ENCODE measurements around the gene CEP295NL.

Gene CEP295NL

DNA sequence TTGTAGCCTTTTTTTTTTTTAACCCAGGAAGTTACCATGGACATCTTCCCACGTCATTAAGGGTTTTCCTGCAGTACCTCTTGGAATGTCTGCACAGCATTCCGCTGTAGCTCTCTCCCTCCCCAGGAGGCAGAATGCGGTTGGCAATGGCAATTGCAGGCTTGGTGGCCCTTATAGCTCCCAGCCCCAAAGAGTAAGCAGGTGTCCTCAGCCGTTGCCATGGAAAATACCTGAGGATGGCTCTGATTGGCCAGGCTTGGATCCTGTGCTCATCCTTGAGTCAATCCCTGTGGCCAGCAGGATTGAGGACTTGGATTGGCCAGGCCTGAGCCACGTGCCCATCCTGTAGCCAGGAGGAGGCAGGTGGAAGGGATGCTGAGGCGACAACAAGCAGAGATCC lies 37.7 kb upstream of the CEP295NL start:
- Histone ChIP-seq H3K9me3 (ENCODE audit: control insufficient read depth in 1 of 2, low read length in 2 of 2) (no peaks in the 10 kb centered on the region), H3K4me1 (ENCODE audit: control insufficient read depth in 1 of 2, insufficient read depth in 2 of 2, low read length in 2 of 2) (peaks cover 0 to 3% of the 10 kb centered on the region in 2 donors), H3K36me3 (ENCODE audit: control insufficient read depth in 1 of 2, insufficient read depth in 2 of 2, low read length in 2 of 2) (no peaks in the 10 kb centered on the region), H3K27ac (ENCODE audit: low read length) (no peak overlapping the region), H3K4me3 (ENCODE audit: low read depth in 1 of 2, low read length in 2 of 2) (no peak overlapping the region), H3K27me3 (ENCODE audit: low read depth, low read length) (no peaks in the 10 kb centered on the region)

DNA sequence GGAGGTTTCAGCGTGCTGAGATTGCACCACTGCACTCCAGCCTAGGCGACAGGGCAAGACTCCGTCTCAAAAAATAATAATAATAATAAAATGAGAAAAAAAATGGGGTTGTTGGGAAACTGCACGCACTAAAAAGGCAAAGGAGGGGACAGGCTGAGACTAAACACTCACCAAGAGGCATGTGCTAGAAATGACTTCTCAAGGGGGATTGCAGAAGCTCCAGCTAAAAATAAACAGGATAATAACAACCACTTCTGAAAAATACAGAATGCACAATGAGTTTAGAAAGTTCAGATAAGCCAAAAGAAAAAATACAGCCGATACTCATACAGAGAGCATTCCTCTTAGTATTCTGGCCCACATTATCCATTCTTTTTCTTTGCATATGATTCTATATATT lies 37.3 kb upstream of the CEP295NL start:
- Histone ChIP-seq H3K27me3 (ENCODE audit: low read depth, low read length) (no peaks in the 10 kb centered on the region), H3K27ac (ENCODE audit: low read length) (no peak overlapping the region), H3K4me1 (ENCODE audit: control insufficient read depth in 1 of 2, insufficient read depth in 2 of 2, low read length in 2 of 2) (peaks cover 0 to 7% of the 10 kb centered on the region in 2 donors), H3K4me3 (ENCODE audit: low read depth in 1 of 2, low read length in 2 of 2) (no peak overlapping the region), H3K9me3 (ENCODE audit: control insufficient read depth in 1 of 2, low read length in 2 of 2) (no peaks in the 10 kb centered on the region), H3K36me3 (ENCODE audit: control insufficient read depth in 1 of 2, insufficient read depth in 2 of 2, low read length in 2 of 2) (no peaks in the 10 kb centered on the region)

DNA sequence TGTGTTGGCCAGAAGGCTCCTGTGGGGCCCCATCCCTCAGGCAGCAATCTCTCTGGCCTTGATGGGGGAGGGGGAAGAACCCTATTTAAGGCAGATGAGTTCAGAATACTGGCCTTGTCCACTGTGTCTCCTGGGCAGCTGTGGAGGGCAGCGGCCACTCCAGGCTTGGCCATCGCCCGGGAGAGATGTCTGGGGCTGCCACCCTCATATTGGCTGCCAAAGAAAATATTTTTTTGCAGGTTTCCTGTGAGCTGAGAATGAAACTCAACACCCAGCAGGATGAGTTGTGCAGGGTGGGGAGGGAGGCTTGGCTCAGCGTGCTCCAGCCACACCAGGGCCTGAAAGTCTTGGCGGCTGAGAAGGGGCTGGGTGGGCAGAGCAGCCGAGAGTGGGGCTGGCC lies 36.6 kb upstream of the CEP295NL start:
- Histone ChIP-seq H3K27ac (ENCODE audit: low read length) (no peak overlapping the region), H3K9me3 (ENCODE audit: control insufficient read depth in 1 of 2, low read length in 2 of 2) (no peaks in the 10 kb centered on the region), H3K4me1 (ENCODE audit: control insufficient read depth in 1 of 2, insufficient read depth in 2 of 2, low read length in 2 of 2) (peaks cover 1 to 14% of the 10 kb centered on the region in 2 donors), H3K36me3 (ENCODE audit: control insufficient read depth in 1 of 2, insufficient read depth in 2 of 2, low read length in 2 of 2) (no peaks in the 10 kb centered on the region), H3K27me3 (ENCODE audit: low read depth, low read length) (no peaks in the 10 kb centered on the region), H3K4me3 (ENCODE audit: low read depth in 1 of 2, low read length in 2 of 2) (no peak overlapping the region)

DNA sequence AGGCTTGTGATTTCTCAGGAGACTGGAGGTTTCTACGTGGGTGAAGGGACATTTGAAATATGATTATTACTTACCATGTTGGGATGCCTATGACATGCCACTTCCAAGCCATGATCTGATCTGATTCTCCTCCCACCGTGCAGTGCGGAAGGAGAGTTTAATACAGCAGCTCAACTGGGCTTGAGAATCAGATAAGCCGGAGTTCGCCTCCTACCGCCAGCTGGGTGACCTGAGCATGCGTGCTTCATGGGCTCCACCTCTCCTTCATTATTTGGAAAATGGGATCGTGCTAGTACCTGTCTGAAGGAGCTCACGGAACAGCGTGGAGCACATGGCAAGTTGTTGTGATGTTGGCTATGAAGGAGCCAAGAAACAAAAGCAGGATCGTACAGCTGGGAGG lies 34.6 kb upstream of the CEP295NL start:
- no peaks in the 10 kb centered on the region for H3K36me3 ChIP-seq (ENCODE audit: control insufficient read depth in 1 of 2, insufficient read depth in 2 of 2, low read length in 2 of 2)
- no peaks in the 10 kb centered on the region for H3K27me3 ChIP-seq (ENCODE audit: low read depth, low read length)
- H3K4me1 ChIP-seq (ENCODE audit: control insufficient read depth in 1 of 2, insufficient read depth in 2 of 2, low read length in 2 of 2): peaks cover 14 to 24% of the 10 kb centered on the region in 2 donors
- no peaks in the 10 kb centered on the region for H3K9me3 ChIP-seq (ENCODE audit: control insufficient read depth in 1 of 2, low read length in 2 of 2)
- no peak overlapping the region for H3K4me3 ChIP-seq (ENCODE audit: low read depth in 1 of 2, low read length in 2 of 2)
- no peak overlapping the region for H3K27ac ChIP-seq (ENCODE audit: low read length)

DNA sequence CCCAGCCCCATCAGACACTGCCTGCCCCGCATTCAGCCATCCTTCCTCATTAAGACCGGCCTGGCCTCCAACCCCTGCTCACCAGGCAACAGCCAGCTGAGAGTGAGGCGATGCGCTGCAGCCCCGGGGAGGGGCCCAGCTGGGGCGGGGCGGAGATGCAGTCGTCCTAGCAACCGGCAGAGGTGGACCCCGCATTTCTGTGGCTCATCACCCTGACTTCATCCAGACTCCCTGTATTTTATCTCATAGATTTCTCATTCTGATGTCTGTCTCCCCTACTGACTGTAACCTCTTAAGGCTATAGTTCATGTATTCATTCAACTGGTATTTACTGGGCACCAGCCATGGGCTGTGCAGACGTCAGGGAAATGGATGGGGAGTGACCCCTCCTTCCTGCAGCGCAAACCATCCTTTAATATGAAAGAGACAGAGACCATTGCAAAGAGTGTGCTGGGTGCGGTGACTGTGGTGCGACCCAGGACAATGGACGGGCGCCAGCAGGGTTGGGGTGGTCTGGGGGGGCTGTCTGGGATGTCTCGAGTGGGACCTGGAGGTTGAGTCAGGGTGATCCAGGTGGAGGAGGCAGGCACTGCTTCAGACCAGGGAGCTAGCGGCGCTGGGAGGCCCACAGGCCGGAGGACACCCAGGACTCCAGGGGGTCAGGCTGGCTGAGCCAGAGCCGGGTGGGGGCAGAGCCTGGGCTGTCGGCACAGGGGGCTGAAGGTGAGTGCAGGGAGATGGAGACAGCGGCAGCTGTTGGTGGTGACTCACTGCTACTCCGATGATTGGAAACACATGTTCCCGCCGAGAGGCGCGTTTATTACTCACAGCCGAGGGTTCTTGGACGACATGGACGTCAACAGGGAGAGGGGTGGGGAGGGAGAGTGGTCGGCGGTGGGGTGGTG lies 32.7 kb upstream of the CEP295NL start:
- Histone ChIP-seq H3K9me3 (ENCODE audit: control insufficient read depth in 1 of 2, low read length in 2 of 2) (no peaks in the 10 kb centered on the region), H3K27ac (ENCODE audit: low read length) (peak overlapping the region; percentile 80), H3K36me3 (ENCODE audit: control insufficient read depth in 1 of 2, insufficient read depth in 2 of 2, low read length in 2 of 2) (no peaks in the 10 kb centered on the region), H3K4me1 (ENCODE audit: control insufficient read depth in 1 of 2, insufficient read depth in 2 of 2, low read length in 2 of 2) (peaks cover 14 to 24% of the 10 kb centered on the region in 2 donors), H3K4me3 (ENCODE audit: low read depth in 1 of 2, low read length in 2 of 2) (no peak overlapping the region), H3K27me3 (ENCODE audit: low read depth, low read length) (no peaks in the 10 kb centered on the region)

DNA sequence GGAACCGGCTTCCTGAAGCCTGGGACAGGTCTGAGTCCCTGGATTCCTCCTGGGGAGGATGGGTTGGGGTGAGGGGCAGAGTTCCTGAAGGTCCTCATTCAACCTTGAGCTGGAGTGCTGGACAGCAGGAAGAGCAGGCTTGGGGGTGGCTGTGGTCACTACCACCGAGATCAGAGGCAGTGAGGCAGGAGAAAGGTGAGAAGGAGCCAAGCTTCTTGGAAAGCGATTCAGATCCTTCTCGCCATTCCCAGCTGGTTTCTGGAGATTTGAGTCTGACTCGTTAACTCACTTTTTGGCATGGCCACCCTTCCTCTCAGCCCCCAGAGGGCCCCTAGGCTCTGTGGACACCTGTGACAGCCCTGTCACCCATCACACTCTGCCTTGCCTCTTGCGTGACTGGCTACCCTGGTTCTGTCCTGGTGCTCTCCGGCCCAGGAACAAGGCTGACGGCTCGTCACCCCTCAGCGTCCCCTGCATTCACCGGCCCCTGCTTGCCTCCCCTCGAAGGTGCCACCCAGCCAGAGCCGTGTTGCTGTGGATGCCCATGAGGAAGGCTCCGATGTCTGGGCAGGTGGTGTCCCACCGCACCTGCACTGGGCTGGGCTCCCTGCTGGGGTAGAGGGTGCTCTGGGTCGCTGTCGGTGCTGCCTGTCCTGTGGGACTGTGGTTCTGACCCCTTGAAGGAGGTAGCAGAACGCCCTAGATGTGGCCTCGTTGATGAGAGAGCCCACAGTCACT lies 31.8 kb upstream of the CEP295NL start:
- H3K36me3 ChIP-seq (ENCODE audit: control insufficient read depth in 1 of 2, insufficient read depth in 2 of 2, low read length in 2 of 2): no peaks in the 10 kb centered on the region
- peak overlapping the region; percentile 2 to 16 for H3K4me3 ChIP-seq (ENCODE audit: low read depth in 1 of 2, low read length in 2 of 2)
- no peaks in the 10 kb centered on the region for H3K9me3 ChIP-seq (ENCODE audit: control insufficient read depth in 1 of 2, low read length in 2 of 2)
- no peaks in the 10 kb centered on the region for H3K27me3 ChIP-seq (ENCODE audit: low read depth, low read length)
- peaks cover 14 to 24% of the 10 kb centered on the region in 2 donors for H3K4me1 ChIP-seq (ENCODE audit: control insufficient read depth in 1 of 2, insufficient read depth in 2 of 2, low read length in 2 of 2)
- H3K27ac ChIP-seq (ENCODE audit: low read length): peak overlapping the region; percentile 80

DNA sequence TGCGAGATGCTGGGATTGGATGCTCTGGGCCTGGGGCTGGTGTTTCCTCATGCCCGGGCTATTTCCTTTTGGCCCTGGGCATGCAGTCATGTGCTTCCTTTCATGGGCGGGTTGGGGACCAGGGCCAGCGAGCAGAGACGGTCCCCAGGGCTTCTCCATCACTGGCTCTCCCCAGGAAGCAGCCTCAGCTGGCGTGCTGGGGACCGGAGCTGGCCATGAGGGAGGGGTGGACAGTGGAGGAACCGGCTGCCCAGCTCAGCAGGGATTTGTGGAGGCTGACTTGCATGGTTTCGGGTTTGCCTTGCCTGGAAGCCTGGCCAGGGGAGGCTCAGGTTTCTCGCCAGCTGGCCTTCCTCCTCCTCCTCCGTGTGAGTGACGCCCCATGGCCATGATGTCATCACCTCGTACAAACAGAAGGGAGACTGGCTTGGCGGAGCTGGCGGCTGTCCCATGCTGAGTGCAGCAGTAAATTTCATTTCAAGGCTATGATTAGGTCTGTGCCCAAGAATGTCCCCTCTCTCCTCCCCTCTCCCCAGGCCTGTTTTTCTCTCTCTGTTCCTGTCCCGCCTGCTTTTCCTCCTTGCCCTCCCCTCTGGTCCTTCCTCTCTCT lies 31.1 kb upstream of the CEP295NL start:
- Histone ChIP-seq H3K4me3 (ENCODE audit: low read depth in 1 of 2, low read length in 2 of 2) (peak overlapping the region; percentile 16 to 39), H3K36me3 (ENCODE audit: control insufficient read depth in 1 of 2, insufficient read depth in 2 of 2, low read length in 2 of 2) (no peaks in the 10 kb centered on the region), H3K27me3 (ENCODE audit: low read depth, low read length) (no peaks in the 10 kb centered on the region), H3K9me3 (ENCODE audit: control insufficient read depth in 1 of 2, low read length in 2 of 2) (no peaks in the 10 kb centered on the region), H3K4me1 (ENCODE audit: control insufficient read depth in 1 of 2, insufficient read depth in 2 of 2, low read length in 2 of 2) (peaks cover 14 to 24% of the 10 kb centered on the region in 2 donors), H3K27ac (ENCODE audit: low read length) (peak overlapping the region; percentile 80)

DNA sequence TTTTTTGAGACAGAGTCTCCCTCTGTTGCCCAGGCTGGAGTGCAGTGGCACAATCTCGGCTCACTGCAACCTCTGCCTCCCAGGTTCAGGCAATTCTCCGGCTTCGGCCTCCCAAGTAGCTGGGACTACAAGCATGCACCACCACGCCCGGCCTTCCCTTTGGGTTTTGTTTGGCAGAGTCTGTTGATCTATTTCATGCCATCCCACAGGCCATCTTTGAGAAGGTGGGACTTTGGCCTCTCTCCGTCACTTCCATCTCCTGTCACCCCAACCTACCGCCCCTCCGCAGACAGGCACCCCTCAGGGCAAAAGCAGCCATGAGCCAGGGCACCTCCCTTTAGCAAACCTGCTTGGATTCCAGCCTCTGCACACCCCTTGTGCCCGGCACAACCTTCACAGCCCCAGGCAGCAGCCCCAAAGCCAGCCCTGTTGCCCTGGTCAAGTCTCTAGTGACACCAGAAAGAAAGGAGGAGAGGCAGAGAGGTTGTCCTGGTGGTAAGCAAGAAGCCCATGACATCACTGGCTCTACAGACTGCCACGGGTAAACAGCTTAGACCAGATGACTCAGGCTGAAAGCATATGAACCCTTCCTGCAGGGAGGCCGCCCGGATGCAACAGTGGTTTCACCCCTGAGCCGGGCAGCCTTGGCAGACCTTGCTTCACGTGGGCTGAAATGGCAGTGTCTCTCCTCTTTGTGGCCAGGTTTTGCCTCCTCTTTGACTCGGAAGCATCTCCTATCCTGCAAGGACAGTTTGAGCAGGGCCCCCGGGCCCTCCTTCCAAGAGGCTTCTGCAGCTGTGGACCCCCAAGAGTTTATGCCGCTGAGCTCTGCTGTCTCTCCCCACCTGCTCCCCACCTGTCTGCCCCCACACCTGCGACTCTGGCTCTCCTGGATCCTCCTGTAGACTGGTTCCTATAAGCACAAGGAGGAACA lies 30.3 kb upstream of the CEP295NL start:
- Histone ChIP-seq H3K4me3 (ENCODE audit: low read depth in 1 of 2, low read length in 2 of 2) (peak overlapping the region in 1 of 2 donors; percentile 16), H3K27me3 (ENCODE audit: low read depth, low read length) (no peaks in the 10 kb centered on the region), H3K4me1 (ENCODE audit: control insufficient read depth in 1 of 2, insufficient read depth in 2 of 2, low read length in 2 of 2) (peaks cover 14 to 24% of the 10 kb centered on the region in 2 donors), H3K27ac (ENCODE audit: low read length) (peak overlapping the region; percentile 80), H3K36me3 (ENCODE audit: control insufficient read depth in 1 of 2, insufficient read depth in 2 of 2, low read length in 2 of 2) (no peaks in the 10 kb centered on the region), H3K9me3 (ENCODE audit: control insufficient read depth in 1 of 2, low read length in 2 of 2) (no peaks in the 10 kb centered on the region)

DNA sequence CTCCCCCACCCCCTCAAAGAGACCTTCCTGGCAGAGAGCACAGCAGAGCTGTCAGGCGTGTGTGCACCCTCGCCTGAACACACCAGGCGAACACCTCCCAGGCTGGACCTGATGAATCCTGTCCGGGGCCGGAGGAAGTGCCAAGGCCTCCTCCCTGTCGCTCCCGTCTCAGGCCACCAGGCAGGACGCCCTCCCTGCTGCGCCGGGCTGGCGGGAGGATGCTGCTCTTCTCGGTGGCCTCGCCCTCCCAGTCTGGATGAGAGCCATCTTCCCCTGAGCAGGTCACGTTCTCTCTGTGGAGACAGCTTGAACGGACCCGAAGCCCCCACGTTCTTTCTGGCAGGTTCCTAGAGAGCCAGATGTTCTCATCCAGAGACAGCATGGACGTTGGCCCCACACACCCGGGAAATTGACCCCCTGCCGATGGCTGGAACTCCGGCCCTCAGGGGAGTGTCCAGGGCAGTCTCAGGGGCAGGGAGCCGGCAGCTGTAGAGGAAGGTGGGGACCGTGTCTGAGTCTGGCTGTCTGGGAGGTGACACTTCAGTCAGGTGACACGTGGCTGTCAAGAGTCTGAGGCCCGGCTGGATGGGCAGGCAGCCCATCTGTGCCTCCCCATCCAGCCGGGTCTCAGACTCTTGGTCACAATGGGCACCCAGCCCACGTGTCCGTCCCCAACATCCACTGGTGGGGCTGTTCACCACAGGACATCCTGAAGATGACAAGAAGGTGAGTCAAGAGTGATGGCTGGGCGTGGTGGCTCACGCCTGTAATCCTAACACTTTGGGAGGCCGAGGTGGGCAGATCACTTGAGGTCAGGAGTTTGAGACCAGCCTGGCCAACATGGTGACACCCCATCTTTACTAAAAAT lies 27.1 kb upstream of the CEP295NL start:
- Histone ChIP-seq H3K9me3 (ENCODE audit: control insufficient read depth in 1 of 2, low read length in 2 of 2) (no peaks in the 10 kb centered on the region), H3K4me3 (ENCODE audit: low read depth in 1 of 2, low read length in 2 of 2) (no peak overlapping the region), H3K27me3 (ENCODE audit: low read depth, low read length) (no peaks in the 10 kb centered on the region), H3K36me3 (ENCODE audit: control insufficient read depth in 1 of 2, insufficient read depth in 2 of 2, low read length in 2 of 2) (no peaks in the 10 kb centered on the region), H3K27ac (ENCODE audit: low read length) (no peak overlapping the region), H3K4me1 (ENCODE audit: control insufficient read depth in 1 of 2, insufficient read depth in 2 of 2, low read length in 2 of 2) (peaks cover 14 to 20% of the 10 kb centered on the region in 2 donors)
